ENCODE data around the gene CDK19.

DNA sequence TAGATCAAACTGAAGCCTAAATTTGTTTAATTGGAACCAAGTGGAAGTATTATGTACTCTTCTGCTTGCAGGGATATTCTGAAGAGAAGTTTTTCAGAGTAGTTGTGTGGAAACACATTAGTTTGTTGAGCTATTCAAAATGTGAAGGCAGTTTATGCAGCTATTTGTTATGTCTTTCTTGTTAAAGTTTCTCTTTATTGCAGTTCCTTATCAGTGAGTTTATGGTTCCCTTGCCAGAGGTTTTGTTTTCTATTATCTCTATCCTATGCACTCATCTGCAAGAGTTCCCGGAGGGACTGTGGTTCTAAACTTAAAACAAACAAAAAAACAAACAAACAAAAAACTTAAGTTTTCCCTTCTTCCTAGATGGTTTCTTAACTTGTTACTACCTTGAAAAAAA lies 195.2 kb downstream of the CDK19 start:
- TF ChIP-seq, protein P1, sequence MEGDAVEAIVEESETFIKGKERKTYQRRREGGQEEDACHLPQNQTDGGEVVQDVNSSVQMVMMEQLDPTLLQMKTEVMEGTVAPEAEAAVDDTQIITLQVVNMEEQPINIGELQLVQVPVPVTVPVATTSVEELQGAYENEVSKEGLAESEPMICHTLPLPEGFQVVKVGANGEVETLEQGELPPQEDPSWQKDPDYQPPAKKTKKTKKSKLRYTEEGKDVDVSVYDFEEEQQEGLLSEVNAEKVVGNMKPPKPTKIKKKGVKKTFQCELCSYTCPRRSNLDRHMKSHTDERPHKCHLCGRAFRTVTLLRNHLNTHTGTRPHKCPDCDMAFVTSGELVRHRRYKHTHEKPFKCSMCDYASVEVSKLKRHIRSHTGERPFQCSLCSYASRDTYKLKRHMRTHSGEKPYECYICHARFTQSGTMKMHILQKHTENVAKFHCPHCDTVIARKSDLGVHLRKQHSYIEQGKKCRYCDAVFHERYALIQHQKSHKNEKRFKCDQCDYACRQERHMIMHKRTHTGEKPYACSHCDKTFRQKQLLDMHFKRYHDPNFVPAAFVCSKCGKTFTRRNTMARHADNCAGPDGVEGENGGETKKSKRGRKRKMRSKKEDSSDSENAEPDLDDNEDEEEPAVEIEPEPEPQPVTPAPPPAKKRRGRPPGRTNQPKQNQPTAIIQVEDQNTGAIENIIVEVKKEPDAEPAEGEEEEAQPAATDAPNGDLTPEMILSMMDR (optimal IDR thresholded peaks at IDR 0.05 in 1 of 3, IDR thresholded peaks at IDR 0.05 in 1 of 3, conservative IDR thresholded peaks at IDR 0.05 in 1 of 3; ENCODE audit: extremely low read depth in 1 of 3, insufficient read depth in 2 of 3, low read length in 3 of 3), result no peak
- TF ChIP-seq EZH2 (IDR thresholded peaks at IDR 0.05; ENCODE audit: low read length), result no peak
